CD4-positive, alpha-beta memory T cell (primary cell): ENCODE data around the gene SON. TPM values are rescaled to one million over a fixed set of nuclear protein-coding genes. Genes with fewer than 3 reads are reported as not detected.

Experiments
- CTCF ChIA-PET: fragments of 350-600 bp; sonication (Branson Sonifier 250); formaldehyde crosslinking; loops from one replicate; lab custom pipeline; 2021; ENCODE audit warnings: inconsistent platforms; ENCODE audit not compliant: partially characterized antibody; lab: Charles Lee
- POLR2A ChIA-PET: fragments of 350-600 bp; sonication (Branson Sonifier 250); formaldehyde crosslinking; loops from one replicate; lab custom pipeline; 2021; ENCODE audit not compliant: partially characterized antibody; lab: Charles Lee
- DNase-seq, 5 donors: peaks; one replicate each; pipeline versions ENCODE4 v3.0.0 to v3.0.0-alpha.2; 2020 to 2022; ENCODE audit warnings: mixed read lengths in 1 of 5
- H3K27ac ChIP-seq: one replicate; pipeline ENCODE4 v1.7.0; 2013; ENCODE audit warnings: low read depth, low read length
- H3K27me3 ChIP-seq: 2 replicates; pipeline ENCODE4 v1.7.0; 2013; ENCODE audit warnings: mild to moderate bottlenecking, low read length, moderate library complexity; ENCODE audit not compliant: insufficient read depth
- H3K36me3 ChIP-seq: 2 replicates; pipeline ENCODE4 v1.7.0; 2013; ENCODE audit warnings: mild to moderate bottlenecking, low read length, moderate library complexity; ENCODE audit not compliant: insufficient read depth
- H3K4me1 ChIP-seq: 2 replicates; pipeline ENCODE4 v1.7.0; 2013; ENCODE audit warnings: mild to moderate bottlenecking, low read length, moderate library complexity; ENCODE audit not compliant: insufficient read depth
- H3K4me3 ChIP-seq, 2 donors: one replicate each; pipeline ENCODE4 v1.7.0; 2013; ENCODE audit warnings: low read length in 2 of 2, mild to moderate bottlenecking in 1 of 2
- H3K9me3 ChIP-seq, 2 donors: one replicate each; pipeline ENCODE4 v1.7.0; 2013; ENCODE audit warnings: low read length in 2 of 2, control low read depth in 1 of 2; ENCODE audit not compliant: control insufficient read depth in 1 of 2
- H3K27ac Mint-ChIP-seq, 7 donors: one replicate each; pipeline ENCODE4 v1.8.0; 2020 to 2021; ENCODE audit warnings: mixed read lengths in 7 of 7, mild to moderate bottlenecking in 6 of 7, inconsistent platforms in 3 of 7, moderate library complexity in 3 of 7
- H3K27me3 Mint-ChIP-seq, 2 donors: one replicate each; pipeline ENCODE4 v1.8.0; 2020 to 2021; ENCODE audit warnings: mixed read lengths in 2 of 2
- H3K36me3 Mint-ChIP-seq, 2 donors: one replicate each; pipeline ENCODE4 v1.8.0; 2020 to 2021; ENCODE audit warnings: mixed read lengths in 2 of 2, inconsistent platforms in 1 of 2, mild to moderate bottlenecking in 1 of 2
- H3K4me1 Mint-ChIP-seq, 4 donors: one replicate each; pipeline ENCODE4 v1.8.0; 2020 to 2021; ENCODE audit warnings: mixed read lengths in 4 of 4, mild to moderate bottlenecking in 1 of 4
- H3K4me3 Mint-ChIP-seq, 8 donors: one replicate each; pipeline ENCODE4 v1.8.0; 2020 to 2021; ENCODE audit warnings: mixed read lengths in 8 of 8, mild to moderate bottlenecking in 7 of 8, moderate library complexity in 6 of 8, inconsistent platforms in 3 of 8
- H3K9me3 Mint-ChIP-seq, 8 donors: one replicate each; pipeline ENCODE4 v1.8.0; 2020 to 2021; ENCODE audit warnings: mixed read lengths in 8 of 8, mild to moderate bottlenecking in 5 of 8, inconsistent platforms in 3 of 8, moderate library complexity in 1 of 8
- intact Hi-C: fragments of 100-400 bp; cut with micrococcal nuclease; formaldehyde crosslinking; loops from one replicate; pipeline ENCODE4 v1.15.1; 2023
- polyA plus RNA-seq, 2 donors: library from polyadenylated mRNA; unstranded; fragments of 300-500 nt; fragmentation: Illumina TruSeq; gene quantifications; one replicate each; pipeline ENCODE4 v1.2.3, GENCODE V29; 2021
- total RNA-seq, 2 experiments: library from RNA; stranded (reverse); gene quantifications; one replicate each; pipeline ENCODE4 v1.2.3, GENCODE V29; 2021

SON gene
- total and polyA plus RNA-seq, 4 experiments from 2014 or later: 314 to 639 (median 445) TPM

DNA sequence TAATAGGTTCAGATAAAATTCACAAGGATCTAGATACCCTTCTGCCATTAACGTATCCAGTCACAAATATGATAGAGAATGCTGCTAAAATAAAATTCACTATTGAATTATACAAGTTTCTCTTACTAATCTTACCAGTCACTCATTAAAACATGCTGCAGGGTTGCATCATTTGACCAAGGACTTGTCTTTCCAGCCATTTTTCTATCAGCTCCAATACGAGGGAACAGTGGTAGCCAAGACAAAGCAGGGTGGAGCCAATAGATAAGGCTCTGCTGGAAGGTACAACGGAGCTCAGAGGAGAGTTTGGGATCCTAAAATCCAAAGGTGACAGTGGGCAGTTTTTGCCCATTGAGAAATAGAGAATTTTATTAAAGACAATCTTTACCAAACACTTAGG is 41.6 kb downstream of the SON start:
- Mint-ChIP-seq H3K27me3 (no peaks in the 10 kb centered on the region), H3K4me3 (no peak overlapping the region), H3K36me3 (peaks cover 0 to 10% of the 10 kb centered on the region in 2 donors), H3K9me3 (no peaks in the 10 kb centered on the region), H3K4me1 (peaks cover 7 to 18% (median 10%) of the 10 kb centered on the region in 4 donors), H3K27ac (no peak overlapping the region)
- ChIA-PET POLR2A (interaction anchor here (1.3 kb wide), 1 partner anchor 41 kb away, joined by 4 read pairs; the partner anchor contains the start of gene SON), CTCF (interaction anchor here (2.4 kb wide), 1 partner anchor 10 kb away, joined by 7 read pairs; no protein-coding TSS in a partner anchor)
- Histone ChIP-seq H3K4me3 (no peak overlapping the region), H3K9me3 (no peaks in the 10 kb centered on the region), H3K27ac (no peak overlapping the region), H3K36me3 (no peaks in the 10 kb centered on the region), H3K4me1 (peaks cover 12% of the 10 kb centered on the region), H3K27me3 (no peaks in the 10 kb centered on the region)
- intact Hi-C loops: no loop called here
- no peak for DNase-seq

DNA sequence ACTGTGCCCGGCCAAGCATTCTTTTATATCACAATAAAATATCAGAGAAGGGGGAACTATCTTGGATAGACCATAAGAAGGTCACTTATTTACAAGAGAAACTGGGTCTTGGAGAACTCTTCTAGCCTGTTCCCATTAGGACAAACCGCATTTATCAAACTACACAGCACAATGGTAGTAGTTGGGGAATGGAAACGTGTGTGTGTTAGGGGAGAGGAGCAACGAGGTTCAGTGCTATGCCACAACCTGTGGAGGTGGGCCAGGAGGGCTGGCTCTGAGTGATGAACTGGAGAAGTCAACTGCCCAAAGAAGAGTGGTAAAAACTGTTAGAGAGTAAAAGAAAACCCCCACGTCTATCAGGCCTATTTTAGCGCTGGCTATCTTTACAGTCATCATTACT is 44.1 kb downstream of the SON start:
- Mint-ChIP-seq H3K4me3 (peak overlapping the region in 7 of 8 donors; percentile 7 to 68 (median 53)), H3K27me3 (no peaks in the 10 kb centered on the region), H3K27ac (peak overlapping the region in 3 of 7 donors; percentile 25 to 78 (median 42)), H3K4me1 (peaks cover 5 to 18% (median 10%) of the 10 kb centered on the region in 4 donors), H3K9me3 (no peaks in the 10 kb centered on the region), H3K36me3 (peaks cover 0 to 5% of the 10 kb centered on the region in 2 donors)
- intact Hi-C loops: loop anchor here (2.0 kb wide), 1 partner anchor 14 kb away; no protein-coding TSS in a partner anchor
- POLR2A ChIA-PET: interaction anchor here (1.2 kb wide), 1 partner anchor 44 kb away, joined by 3 read pairs; no protein-coding TSS in a partner anchor
- CTCF ChIA-PET: interaction anchor here (1.1 kb wide), 1 partner anchor 19 kb away, joined by 3 read pairs; no protein-coding TSS in a partner anchor
- no peak for DNase-seq
- no peak overlapping the region for H3K27ac ChIP-seq
- H3K36me3 ChIP-seq: no peaks in the 10 kb centered on the region
- peaks cover 14% of the 10 kb centered on the region for H3K4me1 ChIP-seq
- H3K9me3 ChIP-seq: no peaks in the 10 kb centered on the region
- no peak overlapping the region for H3K4me3 ChIP-seq
- no peaks in the 10 kb centered on the region for H3K27me3 ChIP-seq

DNA sequence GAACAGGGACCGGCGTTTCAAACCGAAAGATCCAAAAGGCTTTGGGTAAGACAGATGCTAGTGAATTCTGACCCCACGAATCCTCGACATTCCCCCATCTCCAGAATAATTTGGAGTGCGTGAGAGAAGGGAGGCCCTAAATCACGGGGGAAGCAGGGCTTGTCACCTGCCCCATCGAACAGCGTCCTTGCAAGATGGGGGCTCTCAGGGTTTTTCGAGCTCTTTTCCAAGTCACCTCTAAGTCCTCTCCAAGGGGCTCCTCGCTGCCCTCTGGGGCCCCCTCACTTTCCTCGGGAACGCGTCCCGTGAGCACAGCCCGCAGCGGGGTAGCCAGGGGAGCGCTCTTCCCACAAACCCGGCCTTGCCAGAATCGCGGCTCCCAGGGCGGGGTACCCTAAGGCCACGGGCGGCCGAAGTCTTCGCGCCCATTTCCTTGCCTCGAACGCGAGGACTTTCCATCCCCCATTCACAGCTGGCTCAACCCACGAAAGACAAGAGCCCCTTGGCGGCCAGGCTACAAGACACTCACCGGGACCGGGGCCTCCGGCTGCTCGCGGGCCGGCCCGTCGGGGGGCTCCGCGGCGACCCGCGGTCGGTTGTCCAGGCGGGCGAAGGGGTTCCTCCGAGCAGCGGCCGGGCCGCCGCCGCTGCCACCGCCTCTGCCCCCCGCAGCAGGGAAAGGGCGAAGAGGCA is 45.1 kb downstream of the SON start:
- no peaks in the 10 kb centered on the region for H3K9me3 Mint-ChIP-seq
- peak overlapping the region; percentile 84 to 89 (median 86) for H3K4me3 Mint-ChIP-seq
- no peaks in the 10 kb centered on the region for H3K36me3 ChIP-seq
- H3K27ac Mint-ChIP-seq: peak overlapping the region; percentile 68 to 91 (median 83)
- intact Hi-C loops: loop anchor here (1.0 to 2.0 kb wide), 2 partner anchors 15 to 45 kb away; partner anchors contain the start of gene SON
- CTCF ChIA-PET: interaction anchor here (0.8 to 2.6 kb wide), 8 partner anchors 14 to 817 kb away, joined by 3 to 27 read pairs (median 4); partner anchors contain the start of genes GART and PAXBP1
- peaks cover 14% of the 10 kb centered on the region for H3K4me1 ChIP-seq
- peak overlapping the region; percentile 78 for H3K27ac ChIP-seq
- DNase-seq: peak in 2 of 5 donors; percentile 11 to 44
- peak overlapping the region; percentile 60 to 72 for H3K4me3 ChIP-seq
- no peaks in the 10 kb centered on the region for H3K27me3 ChIP-seq
- POLR2A ChIA-PET: interaction anchor here (0.6 to 2.5 kb wide), 21 partner anchors 9 to 860 kb away, joined by 3 to 38 read pairs (median 4); partner anchors contain the start of genes DNAJC28, GART, SON and SYNJ1
- H3K4me1 Mint-ChIP-seq: peaks cover 5 to 18% (median 10%) of the 10 kb centered on the region in 4 donors
- H3K9me3 ChIP-seq: no peaks in the 10 kb centered on the region
- H3K36me3 Mint-ChIP-seq: peaks cover 0 to 5% of the 10 kb centered on the region in 2 donors
- no peaks in the 10 kb centered on the region for H3K27me3 Mint-ChIP-seq

DNA sequence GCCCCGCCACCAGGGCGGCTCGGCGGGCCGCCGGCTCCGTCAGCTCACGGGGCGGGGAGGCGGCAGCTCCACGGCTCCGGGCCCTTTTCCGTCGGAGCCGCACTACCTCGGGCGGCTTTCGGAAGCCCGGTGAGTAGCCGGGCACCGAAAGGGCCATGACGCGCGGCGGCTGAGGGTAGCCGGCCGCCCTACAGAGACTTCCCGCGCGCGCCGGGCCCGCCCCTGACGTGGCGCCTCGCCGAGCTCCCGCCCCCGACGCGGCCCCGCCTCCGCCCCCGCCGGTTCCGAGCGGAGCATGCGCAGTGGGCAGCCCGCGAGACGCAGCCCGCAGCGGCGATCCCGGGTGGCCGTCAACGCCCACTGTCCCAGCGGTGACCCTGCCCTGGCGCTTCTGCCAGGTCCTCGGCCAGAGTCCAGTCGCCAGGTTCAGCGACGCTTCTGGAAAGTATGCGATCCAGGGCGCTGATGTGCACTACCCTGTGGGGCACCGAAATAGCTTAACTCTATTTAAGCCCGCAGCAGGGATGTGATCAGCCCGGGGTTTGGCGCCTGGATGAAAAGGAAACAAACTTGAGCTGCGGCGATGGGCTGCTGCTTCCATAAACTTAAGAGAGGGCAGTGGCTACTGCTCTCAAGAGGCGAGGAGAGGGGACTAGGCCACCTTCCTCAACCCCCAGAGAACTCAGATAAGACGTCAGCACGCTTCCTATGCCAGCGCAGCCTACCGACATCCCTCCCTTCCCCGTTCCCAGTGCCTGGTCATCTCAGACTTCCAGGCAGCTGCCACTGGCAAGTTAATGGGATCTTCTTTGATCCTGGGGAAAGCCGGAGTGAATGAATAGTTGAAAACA is 45.9 kb downstream of the SON start, which contains the start of gene DONSON:
TSS of gene DONSON (minus strand) at position 200 of the 851 bp plus-strand sequence. CDS start at position 157, 43 bp downstream.
- Mint-ChIP-seq H3K27ac (peak within 1 kb of the TSS; percentile 76 to 96 (median 95)), H3K27me3 (no peaks in the 10 kb centered on the region), H3K4me1 (peaks cover 5 to 18% (median 10%) of the 10 kb centered on the region in 4 donors), H3K36me3 (peaks cover 0 to 5% of the 10 kb centered on the region in 2 donors), H3K9me3 (no peaks in the 10 kb centered on the region), H3K4me3 (peak within 1 kb of the TSS; percentile 92 to 98 (median 94))
- H3K36me3 ChIP-seq: no peaks in the 10 kb centered on the region
- intact Hi-C loops: loop anchor here (1.0 kb wide), 1 partner anchor 45 kb away; the partner anchor contains the start of gene SON
- peak; percentile 82 to 92 (median 89) for DNase-seq
- ChIA-PET POLR2A (interaction anchor here (0.6 to 2.5 kb wide), 23 partner anchors 9 to 861 kb away, joined by 3 to 38 read pairs (median 4); partner anchors contain the start of genes DNAJC28, GART, SON and SYNJ1), CTCF (interaction anchor here (0.7 to 2.6 kb wide), 8 partner anchors 15 to 228 kb away, joined by 3 to 27 read pairs (median 4); partner anchors contain the start of gene GART)
- H3K4me1 ChIP-seq: peaks cover 14% of the 10 kb centered on the region
- H3K27ac ChIP-seq: peak within 1 kb of the TSS; percentile 78
- H3K4me3 ChIP-seq: peak within 1 kb of the TSS; percentile 60 to 72
- H3K27me3 ChIP-seq: no peaks in the 10 kb centered on the region
- H3K9me3 ChIP-seq: no peaks in the 10 kb centered on the region

DNA sequence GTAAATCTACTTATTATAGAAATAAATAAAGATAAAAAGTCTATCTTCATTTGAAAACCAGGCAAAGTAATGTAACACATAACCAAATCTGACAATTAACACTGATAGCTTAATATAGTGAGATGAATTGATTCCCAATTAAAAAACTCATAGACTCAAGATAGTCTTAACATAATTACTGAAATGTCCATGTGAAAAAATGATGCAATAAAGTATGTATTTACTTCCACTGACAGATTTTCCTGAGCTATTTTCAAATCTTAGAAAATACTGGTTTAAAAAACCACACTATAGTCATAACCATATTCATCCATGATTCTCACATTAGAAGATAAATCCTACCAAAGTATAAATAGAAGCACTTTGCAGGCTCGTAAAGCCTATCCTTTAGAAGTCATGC is 55.2 kb downstream of the SON start:
- H3K9me3 Mint-ChIP-seq: no peaks in the 10 kb centered on the region
- H3K36me3 Mint-ChIP-seq: peaks cover 18 to 42% of the 10 kb centered on the region in 2 donors
- H3K27me3 Mint-ChIP-seq: no peaks in the 10 kb centered on the region
- no peak overlapping the region for H3K4me3 Mint-ChIP-seq
- DNase-seq: no peak
- no peaks in the 10 kb centered on the region for H3K9me3 ChIP-seq
- H3K4me3 ChIP-seq: no peak overlapping the region
- POLR2A ChIA-PET: interaction anchor here (1.0 kb wide), 1 partner anchor 10 kb away, joined by 3 read pairs; the partner anchor contains the start of gene DONSON
- no peak overlapping the region for H3K27ac Mint-ChIP-seq
- CTCF ChIA-PET: no interaction called here
- peaks cover 29% of the 10 kb centered on the region for H3K36me3 ChIP-seq
- H3K4me1 ChIP-seq: no peaks in the 10 kb centered on the region
- intact Hi-C loops: no loop called here
- no peak overlapping the region for H3K27ac ChIP-seq
- H3K27me3 ChIP-seq: no peaks in the 10 kb centered on the region
- no peaks in the 10 kb centered on the region for H3K4me1 Mint-ChIP-seq

- H3K27me3 ChIP-seq: no peaks in the 10 kb centered on the region
- CTCF ChIA-PET: interaction anchor here (0.7 to 2.6 kb wide), 5 partner anchors 16 to 668 kb away, joined by 3 to 11 read pairs (median 4); partner anchors contain the start of gene DONSON
- peaks cover 4 to 31% of the 10 kb centered on the region in 2 donors for H3K36me3 Mint-ChIP-seq
- H3K27ac Mint-ChIP-seq: peak overlapping the region in 2 of 7 donors; percentile 21 to 47
- no peaks in the 10 kb centered on the region for H3K4me1 ChIP-seq
- intact Hi-C loops: loop anchor here (5.0 kb wide), 2 partner anchors 161 to 956 kb away; no protein-coding TSS in a partner anchor
- H3K27ac ChIP-seq: no peak overlapping the region
- DNase-seq: no peak
- H3K36me3 ChIP-seq: peaks cover 10% of the 10 kb centered on the region
- H3K4me3 Mint-ChIP-seq: no peak overlapping the region
- no peaks in the 10 kb centered on the region for H3K9me3 ChIP-seq
- H3K4me3 ChIP-seq: no peak overlapping the region
- peaks cover 0 to 5% (median 3%) of the 10 kb centered on the region in 4 donors for H3K4me1 Mint-ChIP-seq
- POLR2A ChIA-PET: no interaction called here
- no peaks in the 10 kb centered on the region for H3K27me3 Mint-ChIP-seq
- no peaks in the 10 kb centered on the region for H3K9me3 Mint-ChIP-seq
Measured at GRCh38 chr21:33608559-33608958, 65.7 kb downstream of the SON start.
